Ishikawa (cell line): ENCODE measurements around the gene OGFR.

Source experiments
- CEBPB ChIP-seq: IDR thresholded peaks from 2 replicates; pipeline ENCODE4 v1.6.1; 2012
- CREB1 ChIP-seq: IDR thresholded peaks from 2 replicates; pipeline ENCODE4 v1.6.1; 2012; ENCODE audit warnings: low read depth
- EGR1 ChIP-seq: IDR thresholded peaks from 2 replicates; pipeline ENCODE4 v1.6.1; 2012
- EP300 ChIP-seq: IDR thresholded peaks from 2 replicates; pipeline ENCODE4 v1.6.1; 2012; ENCODE audit warnings: borderline replicate concordance
- FOXM1 ChIP-seq: IDR thresholded peaks from 2 replicates; pipeline ENCODE4 v1.6.1; 2012; ENCODE audit warnings: low read depth, borderline replicate concordance
- NFIC ChIP-seq: IDR thresholded peaks from 2 replicates; pipeline ENCODE4 v1.6.1; 2012
- RAD21 ChIP-seq: IDR thresholded peaks from 2 replicates; pipeline ENCODE4 v1.6.1; 2012; ENCODE audit warnings: low read depth
- TAF1 ChIP-seq: IDR thresholded peaks from 2 replicates; pipeline ENCODE4 v1.6.1; 2012; ENCODE audit warnings: low read depth, mild to moderate bottlenecking
- TCF12 ChIP-seq: IDR thresholded peaks from 2 replicates; pipeline ENCODE4 v1.6.1; 2012; ENCODE audit warnings: low read depth
- TEAD4 ChIP-seq: IDR thresholded peaks from 2 replicates; pipeline ENCODE4 v1.6.1; 2012
- YY1 ChIP-seq: IDR thresholded peaks from 2 replicates; pipeline ENCODE4 v1.6.1; 2012; ENCODE audit warnings: low read depth
- ZBTB7A ChIP-seq: IDR thresholded peaks from 2 replicates; pipeline ENCODE4 v1.6.1; 2012; ENCODE audit warnings: low read depth
- TF ChIP-seq, protein P1 (sequence below): IDR thresholded peaks from 2 replicates; pipeline ENCODE4 v1.6.1; 2012
- TF ChIP-seq, protein P2 (sequence below): IDR thresholded peaks from 2 replicates; pipeline ENCODE4 v1.6.1; 2012; ENCODE audit warnings: low read depth, mild to moderate bottlenecking
- TF ChIP-seq, protein P3 (sequence below): IDR thresholded peaks from 2 replicates; pipeline ENCODE4 v1.6.1; 2012

The OGFR gene

DNA sequence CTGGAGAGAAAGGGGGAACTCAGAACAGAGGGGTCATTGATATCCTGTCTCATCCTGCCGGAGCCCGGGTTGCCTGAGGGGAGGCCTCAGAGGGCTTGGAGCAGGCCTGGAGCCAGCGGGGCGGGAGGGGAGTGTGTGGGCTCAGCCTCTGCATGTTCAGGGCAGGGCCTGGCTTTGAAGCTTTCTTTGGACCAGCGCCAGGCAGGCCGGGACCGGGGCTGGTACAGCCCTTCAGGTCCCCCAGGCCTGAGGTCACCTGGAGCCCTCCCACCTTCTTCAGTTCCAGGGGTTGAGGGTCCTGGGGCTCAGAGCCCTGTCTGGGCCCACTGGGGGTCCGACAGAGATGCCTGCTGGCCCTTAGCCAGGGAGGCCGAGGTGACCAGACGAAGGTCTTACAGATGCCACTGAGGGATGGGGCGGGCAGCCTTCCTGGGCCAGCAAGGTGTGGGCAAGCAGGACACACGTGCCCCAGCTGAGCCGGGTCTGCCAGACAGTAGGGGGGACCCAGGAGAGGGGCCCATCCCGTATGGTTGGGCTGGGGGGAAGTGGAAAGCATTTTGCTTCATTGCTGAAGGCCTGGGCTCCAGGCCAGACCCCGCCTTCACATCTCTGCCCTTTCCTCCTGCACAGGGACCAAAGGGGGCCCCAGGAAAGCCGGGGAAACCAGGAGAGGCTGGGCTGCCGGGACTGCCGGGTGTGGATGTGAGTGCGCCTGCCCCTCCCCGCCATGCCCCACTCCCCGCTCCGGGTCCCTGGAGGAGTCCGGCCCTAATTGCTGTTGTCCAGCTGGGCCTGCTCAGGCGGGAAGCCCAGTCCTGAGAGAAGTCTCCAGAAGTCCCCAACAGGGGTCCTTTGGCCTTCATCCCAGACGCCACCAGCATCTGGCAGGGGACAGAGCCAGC, 14.2 kb downstream of the OGFR start:
- TF ChIP-seq ZBTB7A (peak; percentile 81), TCF12 (peak; percentile 98), TAF1 (no peak), CREB1 (0 out of 2 replicates have a peak, but pooled peaks have one; percentile 15), FOXM1 (peak; percentile 84), RAD21 (no peak; the same call in 1 of the 2 replicates), EP300 (peak; percentile 94), TEAD4 (no peak; the same call in none of the 2 replicates), NFIC (peak; percentile 99), YY1 (no peak), CEBPB (no peak), EGR1 (peak; percentile 14; the same call in 1 of the 2 replicates)
- TF ChIP-seq, protein P1, sequence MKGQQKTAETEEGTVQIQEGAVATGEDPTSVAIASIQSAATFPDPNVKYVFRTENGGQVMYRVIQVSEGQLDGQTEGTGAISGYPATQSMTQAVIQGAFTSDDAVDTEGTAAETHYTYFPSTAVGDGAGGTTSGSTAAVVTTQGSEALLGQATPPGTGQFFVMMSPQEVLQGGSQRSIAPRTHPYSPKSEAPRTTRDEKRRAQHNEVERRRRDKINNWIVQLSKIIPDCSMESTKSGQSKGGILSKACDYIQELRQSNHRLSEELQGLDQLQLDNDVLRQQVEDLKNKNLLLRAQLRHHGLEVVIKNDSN = 0 out of 2 replicates have a peak, but pooled peaks have one; percentile 42
- TF ChIP-seq, protein P2, sequence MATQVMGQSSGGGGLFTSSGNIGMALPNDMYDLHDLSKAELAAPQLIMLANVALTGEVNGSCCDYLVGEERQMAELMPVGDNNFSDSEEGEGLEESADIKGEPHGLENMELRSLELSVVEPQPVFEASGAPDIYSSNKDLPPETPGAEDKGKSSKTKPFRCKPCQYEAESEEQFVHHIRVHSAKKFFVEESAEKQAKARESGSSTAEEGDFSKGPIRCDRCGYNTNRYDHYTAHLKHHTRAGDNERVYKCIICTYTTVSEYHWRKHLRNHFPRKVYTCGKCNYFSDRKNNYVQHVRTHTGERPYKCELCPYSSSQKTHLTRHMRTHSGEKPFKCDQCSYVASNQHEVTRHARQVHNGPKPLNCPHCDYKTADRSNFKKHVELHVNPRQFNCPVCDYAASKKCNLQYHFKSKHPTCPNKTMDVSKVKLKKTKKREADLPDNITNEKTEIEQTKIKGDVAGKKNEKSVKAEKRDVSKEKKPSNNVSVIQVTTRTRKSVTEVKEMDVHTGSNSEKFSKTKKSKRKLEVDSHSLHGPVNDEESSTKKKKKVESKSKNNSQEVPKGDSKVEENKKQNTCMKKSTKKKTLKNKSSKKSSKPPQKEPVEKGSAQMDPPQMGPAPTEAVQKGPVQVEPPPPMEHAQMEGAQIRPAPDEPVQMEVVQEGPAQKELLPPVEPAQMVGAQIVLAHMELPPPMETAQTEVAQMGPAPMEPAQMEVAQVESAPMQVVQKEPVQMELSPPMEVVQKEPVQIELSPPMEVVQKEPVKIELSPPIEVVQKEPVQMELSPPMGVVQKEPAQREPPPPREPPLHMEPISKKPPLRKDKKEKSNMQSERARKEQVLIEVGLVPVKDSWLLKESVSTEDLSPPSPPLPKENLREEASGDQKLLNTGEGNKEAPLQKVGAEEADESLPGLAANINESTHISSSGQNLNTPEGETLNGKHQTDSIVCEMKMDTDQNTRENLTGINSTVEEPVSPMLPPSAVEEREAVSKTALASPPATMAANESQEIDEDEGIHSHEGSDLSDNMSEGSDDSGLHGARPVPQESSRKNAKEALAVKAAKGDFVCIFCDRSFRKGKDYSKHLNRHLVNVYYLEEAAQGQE = no peak
- TF ChIP-seq, protein P3, sequence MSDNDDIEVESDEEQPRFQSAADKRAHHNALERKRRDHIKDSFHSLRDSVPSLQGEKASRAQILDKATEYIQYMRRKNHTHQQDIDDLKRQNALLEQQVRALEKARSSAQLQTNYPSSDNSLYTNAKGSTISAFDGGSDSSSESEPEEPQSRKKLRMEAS = peak; percentile 76

DNA sequence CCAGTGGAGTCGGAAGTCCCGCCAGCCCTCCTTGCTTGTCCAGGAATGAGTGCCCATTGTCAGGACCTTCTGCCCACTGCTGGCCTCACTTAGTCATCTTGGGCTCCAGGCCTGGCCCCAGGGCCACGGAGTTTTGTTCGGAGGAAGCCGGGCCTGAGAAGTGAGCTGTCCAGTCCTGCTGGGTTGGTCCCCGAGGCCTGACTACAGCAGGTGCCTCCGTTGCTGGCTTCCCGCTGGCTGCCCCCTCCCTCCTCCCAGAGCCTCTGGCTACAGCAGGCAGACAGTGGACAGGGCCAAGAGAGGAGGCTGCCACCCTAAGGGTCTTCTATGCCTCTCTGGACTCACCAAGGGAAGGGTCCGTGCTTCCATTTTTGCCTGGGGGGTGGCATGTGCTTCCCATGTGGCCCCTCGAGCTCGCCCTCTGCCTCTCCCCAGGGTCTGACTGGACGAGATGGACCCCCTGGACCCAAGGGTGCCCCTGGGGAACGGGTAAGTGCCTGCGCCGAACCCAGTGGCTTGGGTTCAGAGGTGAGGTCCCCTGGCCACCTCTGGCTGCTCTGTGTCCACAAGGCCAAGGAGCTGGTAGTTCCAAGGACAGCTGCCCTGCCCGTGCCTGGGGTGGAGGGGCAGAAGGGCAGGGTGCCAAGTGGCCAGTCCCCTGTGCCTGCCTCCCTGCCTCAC, 15.0 kb downstream of the OGFR start:
- TF ChIP-seq, protein P3 = 0 out of 2 replicates have a peak, but pooled peaks have one; percentile 5
- TF ChIP-seq EP300 (no peak), TEAD4 (peak; percentile 81; the same call in 1 of the 2 replicates), RAD21 (no peak), FOXM1 (peak; percentile 8; the same call in 1 of the 2 replicates), NFIC (no peak), TAF1 (no peak), EGR1 (no peak; the same call in 1 of the 2 replicates), ZBTB7A (peak; percentile 56), CEBPB (no peak), CREB1 (no peak), YY1 (peak; percentile 41; the same call in 1 of the 2 replicates), TCF12 (peak; percentile 74)
- TF ChIP-seq, protein P1 = no peak; the same call in 1 of the 2 replicates
- TF ChIP-seq, protein P2 = peak; percentile 61

DNA sequence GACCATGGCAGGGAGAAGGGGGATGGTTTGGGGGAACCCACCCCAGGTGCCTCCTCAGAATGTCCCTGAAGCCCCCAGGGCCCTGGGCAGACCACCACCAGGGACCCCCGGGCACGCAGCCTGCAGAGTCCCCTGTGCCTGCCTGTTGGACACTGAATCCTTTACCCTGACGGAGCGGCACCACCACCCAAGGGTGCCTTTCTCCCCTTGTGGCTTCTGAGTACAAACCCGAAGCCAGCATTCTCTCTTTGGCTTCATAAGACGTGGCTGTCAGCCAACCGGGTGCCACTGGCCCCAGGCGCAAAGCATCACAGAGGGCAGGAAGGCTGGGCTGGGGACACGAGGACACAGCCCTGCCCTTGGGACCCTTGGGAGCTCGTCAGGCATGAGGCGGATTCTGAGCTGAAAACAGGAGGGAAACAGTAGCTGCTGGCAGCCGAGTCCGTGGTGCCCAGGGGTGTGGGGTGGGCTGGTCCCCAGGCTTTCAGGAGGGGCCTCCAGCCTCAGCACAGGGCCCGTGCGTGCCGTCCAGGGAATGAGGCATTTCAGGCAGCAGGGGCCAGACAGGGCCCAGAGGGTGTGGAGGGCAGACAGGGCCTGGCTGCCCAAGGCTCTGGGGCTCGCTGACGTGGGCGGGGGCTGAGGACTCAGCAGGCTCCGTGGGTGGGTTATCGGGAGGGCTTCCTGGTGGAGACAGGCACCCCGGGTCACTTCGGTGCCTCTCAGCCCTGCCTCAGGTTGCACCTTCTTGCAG, 15.8 kb downstream of the OGFR start:
- no peak for TF ChIP-seq CREB1
- TF ChIP-seq, protein P3 = 0 out of 2 replicates have a peak, but pooled peaks have one; percentile 22
- TF ChIP-seq, protein P1 = no peak
- no peak for TF ChIP-seq NFIC
- no peak; the same call in 1 of the 2 replicates for TF ChIP-seq ZBTB7A
- no peak for TF ChIP-seq TCF12
- TF ChIP-seq RAD21 = no peak
- TF ChIP-seq EP300 = no peak
- TF ChIP-seq CEBPB = no peak
- no peak for TF ChIP-seq FOXM1
- TF ChIP-seq EGR1 = peak; percentile 23; the same call in 1 of the 2 replicates
- TF ChIP-seq, protein P2 = no peak
